SK-N-SH (cell line): ENCODE data around the gene WDR35. TPM values are rescaled to one million over a fixed set of nuclear protein-coding genes. Genes with fewer than 3 reads are reported as not detected.

Source experiments
- CTCF ChIA-PET: fragments of 300-600, 350-600 bp; formaldehyde crosslinking; extraction: SDS; loops from one replicate; lab custom pipeline; 2021; lab: Yijun Ruan, JAX
- POLR2A ChIA-PET: fragments of 350-600 bp; sonication (Branson Sonifier 250); formaldehyde crosslinking; extraction: SDS; loops from one replicate; lab custom pipeline; 2020; ENCODE audit warnings: antibody characterized with exemption, inconsistent platforms; lab: Yijun Ruan, JAX
- DNase-seq: peaks from one replicate; pipeline ENCODE4 v3.0.0; 2012
- H2AFZ ChIP-seq: fragments of 200-600 bp; sonication (generic); 2 replicates; pipeline ENCODE4 v1.8.1; 2016; ENCODE audit warnings: antibody characterized with exemption, mild to moderate bottlenecking, low read depth
- H3F3A ChIP-seq: fragments of 200-600 bp; sonication (generic); replicated peaks from 2 replicates; pipeline ENCODE3; 2016; ENCODE audit warnings: antibody characterized with exemption, mild to moderate bottlenecking; ENCODE audit not compliant: insufficient read depth
- H3K27ac ChIP-seq, 2 experiments: fragments of 200-500 bp in 1 of 2; fragments of 200-600 bp in 1 of 2; sonication (Bioruptor generic) in 1 of 2; sonication (generic), shearing (Covaris generic) in 1 of 2; 2 replicates each; pipeline versions ENCODE4 v1.5.1 to v1.6.1; 2014 to 2016; ENCODE audit warnings: low read depth in 2 of 2, inconsistent platforms in 1 of 2, low read length in 1 of 2, mild to moderate bottlenecking in 1 of 2, mixed read lengths in 1 of 2
- H3K27me3 ChIP-seq: fragments of 200-600 bp; sonication (generic), shearing (Covaris generic); 2 replicates; pipeline ENCODE4 v1.6.1; 2016; ENCODE audit warnings: mixed run types; ENCODE audit not compliant: insufficient read depth
- H3K36me3 ChIP-seq, 2 experiments: fragments of 200-500 bp in 1 of 2; fragments of 200-600 bp in 1 of 2; sonication (Bioruptor generic) in 1 of 2; sonication (generic) in 1 of 2; replicated peaks in 1 of 2; 2 replicates each; pipeline versions ENCODE3 to v1.5.1; 2014 to 2016; ENCODE audit warnings: low read length in 1 of 2, mild to moderate bottlenecking in 1 of 2; ENCODE audit not compliant: insufficient read depth in 2 of 2, control insufficient read depth in 1 of 2
- H3K4me1 ChIP-seq, 2 experiments: fragments of 200-500 bp in 1 of 2; fragments of 200-600 bp in 1 of 2; sonication (Bioruptor generic) in 1 of 2; sonication (generic), shearing (Covaris generic) in 1 of 2; 2 replicates each; pipeline versions ENCODE4 v1.5.1 to v1.6.1; 2014 to 2016; ENCODE audit warnings: low read depth in 1 of 2, low read length in 1 of 2, mixed run types in 1 of 2; ENCODE audit not compliant: insufficient read depth in 2 of 2, control insufficient read depth in 1 of 2
- H3K4me2 ChIP-seq: fragments of 200-600 bp; sonication (generic), shearing (Covaris generic); 2 replicates; pipeline ENCODE4 v1.6.1; 2017; ENCODE audit warnings: mixed run types
- H3K4me3 ChIP-seq, 2 experiments: fragments of 200-500 bp in 1 of 2; fragments of 200-600 bp in 1 of 2; sonication (Bioruptor generic) in 1 of 2; sonication (generic), shearing (Covaris generic) in 1 of 2; 2 replicates each; pipeline versions ENCODE4 v1.5.1 to v1.8.1; 2014 to 2016; ENCODE audit warnings: low read depth in 2 of 2, inconsistent platforms in 1 of 2, low read length in 1 of 2, mild to moderate bottlenecking in 1 of 2, mixed read lengths in 1 of 2, moderate library complexity in 1 of 2
- H3K79me2 ChIP-seq: fragments of 200-600 bp; sonication (generic); 2 replicates; pipeline ENCODE4 v1.8.1; 2017; ENCODE audit warnings: mild to moderate bottlenecking; ENCODE audit not compliant: insufficient read depth
- H3K9ac ChIP-seq: fragments of 200-600 bp; sonication (generic); 2 replicates; pipeline ENCODE4 v1.6.1; 2017; ENCODE audit warnings: mixed run types
- H3K9me2 ChIP-seq: fragments of 200-600 bp; sonication (generic); 2 replicates; pipeline ENCODE4 v1.6.1; 2017; ENCODE audit warnings: mixed run types
- H3K9me3 ChIP-seq: fragments of 200-600 bp; sonication (generic); 2 replicates; pipeline ENCODE4 v1.6.1; 2017; ENCODE audit warnings: mixed run types, mild to moderate bottlenecking, moderate library complexity
- H4K20me1 ChIP-seq: fragments of 200-600 bp; sonication (generic); 2 replicates; pipeline ENCODE4 v1.6.1; 2017; ENCODE audit warnings: mild to moderate bottlenecking, mixed run types; ENCODE audit not compliant: insufficient read depth
- ELF1 ChIP-seq: IDR thresholded peaks from 2 replicates; pipeline ENCODE4 v1.4.0; 2012
- GABPA ChIP-seq: IDR thresholded peaks from 2 replicates; pipeline ENCODE4 v1.4.0; 2012; ENCODE audit warnings: low read depth, mild to moderate bottlenecking
- MAX ChIP-seq: IDR thresholded peaks from 2 replicates; pipeline ENCODE4 v1.4.0; 2012; ENCODE audit warnings: low read depth
- MEF2A ChIP-seq: IDR thresholded peaks from 2 replicates; pipeline ENCODE4 v1.4.0; 2012; ENCODE audit warnings: low read depth, borderline replicate concordance
- NFIC ChIP-seq: IDR thresholded peaks from 2 replicates; pipeline ENCODE4 v1.4.0; 2012; ENCODE audit warnings: borderline replicate concordance
- NRF1 ChIP-seq: IDR thresholded peaks from 2 replicates; pipeline ENCODE4 v1.6.1; 2012; ENCODE audit warnings: low read depth, mild to moderate bottlenecking, low read length
- PBX3 ChIP-seq: IDR thresholded peaks from 2 replicates; pipeline ENCODE4; 2012
- POLR2AphosphoS5 ChIP-seq: IDR thresholded peaks from 2 replicates; pipeline ENCODE4 v1.6.1; 2012; ENCODE audit warnings: low read depth, low read length
- REST ChIP-seq: IDR thresholded peaks from 2 replicates; pipeline ENCODE4 v1.6.1; 2012; ENCODE audit warnings: mild to moderate bottlenecking, low read depth, low read length, moderate library complexity
- SMC3 ChIP-seq: IDR thresholded peaks from 2 replicates; pipeline ENCODE4 v1.6.1; 2012; ENCODE audit warnings: low read depth, low read length, improper control_type of control experiment
- TCF12 ChIP-seq: IDR thresholded peaks from 2 replicates; pipeline ENCODE4 v1.4.0; 2012
- USF1 ChIP-seq: IDR thresholded peaks from 2 replicates; pipeline ENCODE4 v1.4.0; 2012; ENCODE audit warnings: low read depth, borderline replicate concordance
- ZBTB33 ChIP-seq: IDR thresholded peaks from 2 replicates; pipeline ENCODE4 v1.4.0; 2012; ENCODE audit warnings: low read depth, borderline replicate concordance
- WGBS: methylation state at CpG from one replicate; pipeline ENCODE4 v1.1.6; 2017; ENCODE audit warnings: low lambda C conversion rate; 5-methylcytosine and 5-hydroxymethylcytosine counted together
- polyA plus RNA-seq, 3 experiments: library from polyadenylated mRNA; depleted of rRNA; stranded (reverse); fragments of >200 nt; gene quantifications; 2 replicates each; pipeline ENCODE4 v1.2.3, GENCODE V29; 2012

Gene WDR35
- polyA plus RNA-seq, 1 of the 3 experiments (the other 2 are of a cell fraction): 8.6 TPM

- Histone ChIP-seq H3K9me3 (no peaks in the 10 kb centered on the region), H3K9ac (no peak overlapping the region), H3K27me3 (peaks cover 8% of the 10 kb centered on the region; the same call in 1 of the 2 replicates), H2AFZ (no peak overlapping the region), H3K4me2 (no peak overlapping the region), H3K9me2 (no peaks in the 10 kb centered on the region), H4K20me1 (no peaks in the 10 kb centered on the region), H3K4me3 (no peak overlapping the region), H3K79me2 (no peaks in the 10 kb centered on the region), H3F3A (no peaks in the 10 kb centered on the region), H3K36me3 (no peaks in the 10 kb centered on the region), H3K4me1 (peaks cover 0 to 4% of the 10 kb centered on the region in 2 experiments; a peak in 1 of 4 replicates), H3K27ac (no peak overlapping the region)
- WGBS: 20% methylated on average over 1 of the region's 2 CpGs
- TF ChIP-seq ELF1 (no peak), TCF12 (no peak), NRF1 (no peak), MAX (no peak), POLR2AphosphoS5 (no peak), NFIC (no peak), REST (no peak), SMC3 (no peak), MEF2A (no peak), ZBTB33 (no peak), USF1 (no peak), GABPA (no peak), PBX3 (no peak)
- no peak for DNase-seq
- ChIA-PET POLR2A (no interaction called here), CTCF (interaction anchor here (1.2 to 1.3 kb wide), 2 partner anchors 27 to 517 kb away, joined by 3 read pairs; no protein-coding TSS in a partner anchor)
Measured at GRCh38 chr2:19866771-19867170, 123.1 kb downstream of the WDR35 start.
